Anterior cingulate cortex (tissue), 58 donors: ENCODE data around the gene TJP1.
"Not testable (repeated sequence)": the region's sequence is repeated elsewhere in the genome, so short reads cannot be mapped to it uniquely, and the experiment has no call there.

Source experiments
- DNase-seq, 58 donors: peaks; one replicate each; lab custom pipeline; 2025; lab: John Stamatoyannopoulos, UW

The TJP1 gene

GRCh38 chr15:29672446-29672845, 149.8 kb downstream of the TJP1 start:
- DNase-seq: no peak

- not testable (repeated sequence) for DNase-seq
Measured at GRCh38 chr15:29672046-29672445, 150.2 kb downstream of the TJP1 start.

GRCh38 chr15:29670998-29671981, 151.0 kb downstream of the TJP1 start:
- DNase-seq: no peak

GRCh38 chr15:29670266-29670665, 152.0 kb downstream of the TJP1 start:
- DNase-seq: no peak

GRCh38 chr15:29669823-29670222, 152.4 kb downstream of the TJP1 start:
- DNase-seq: no peak

GRCh38 chr15:29668120-29668602, 154.1 kb downstream of the TJP1 start:
- peak in 39 of 58 donors; percentile 15 to 79 (median 48) for DNase-seq

- no peak for DNase-seq
Measured at GRCh38 chr15:29666241-29666640, 156.0 kb downstream of the TJP1 start.

- no peak for DNase-seq
Measured at GRCh38 chr15:29665444-29666003, 156.7 kb downstream of the TJP1 start.

GRCh38 chr15:29664406-29664805, 157.9 kb downstream of the TJP1 start:
- no peak for DNase-seq

- DNase-seq: not testable (repeated sequence)
Measured at GRCh38 chr15:29657476-29657817, 164.8 kb downstream of the TJP1 start.

GRCh38 chr15:29656636-29657475, 165.4 kb downstream of the TJP1 start:
- DNase-seq: no peak

- no peak for DNase-seq
Measured at GRCh38 chr15:29652595-29652994, 169.7 kb downstream of the TJP1 start.

- no peak for DNase-seq
Measured at GRCh38 chr15:29651476-29652233, 170.6 kb downstream of the TJP1 start.
